Fibroblast of lung (primary cell): ENCODE data around the gene TMEM134. TPM values are rescaled to one million over a fixed set of nuclear protein-coding genes. Genes with fewer than 3 reads are reported as not detected.

Experiments
- DNase-seq, 2 donors: peaks; one replicate each; pipeline versions ENCODE4 v3.0.0 to v3.0.0-alpha.2; 2010; ENCODE audit warnings: low read depth in 2 of 2
- H2AFZ ChIP-seq: 2 replicates; pipeline ENCODE4 v1.5.1; 2012; ENCODE audit warnings: low read length, control low read depth, inconsistent platforms
- H3K27ac ChIP-seq: 2 replicates; pipeline ENCODE4 v1.5.1; 2011; ENCODE audit warnings: low read length, control low read depth; ENCODE audit not compliant: insufficient read depth
- H3K27me3 ChIP-seq: 2 replicates; pipeline ENCODE4 v1.5.1; 2011; ENCODE audit warnings: mild to moderate bottlenecking, low read length; ENCODE audit not compliant: control insufficient read depth, insufficient read depth
- H3K36me3 ChIP-seq: 2 replicates; pipeline ENCODE4 v1.5.1; 2011; ENCODE audit warnings: low read length; ENCODE audit not compliant: control insufficient read depth, insufficient read depth
- H3K4me1 ChIP-seq: 2 replicates; pipeline ENCODE4 v1.5.1; 2011; ENCODE audit warnings: low read length; ENCODE audit not compliant: control insufficient read depth, insufficient read depth; ENCODE audit errors: extremely low read depth
- H3K4me2 ChIP-seq: 2 replicates; pipeline ENCODE4 v1.5.1; 2011; ENCODE audit warnings: low read length, control low read depth; ENCODE audit not compliant: insufficient read depth; ENCODE audit errors: extremely low read depth
- H3K4me3 ChIP-seq, 4 experiments: fragments of 200-600 bp in 1 of 4; sonication (generic) in 1 of 4; replicated peaks in 1 of 4; 2 replicates each; pipeline ENCODE4 v1.5.1; 2011 to 2016; ENCODE audit warnings: low read length in 4 of 4, low read depth in 3 of 4, mild to moderate bottlenecking in 3 of 4, control low read depth in 2 of 4, inconsistent platforms in 1 of 4, mixed read lengths in 1 of 4; ENCODE audit not compliant: insufficient read depth in 1 of 4; ENCODE audit errors: control extremely low read depth in 1 of 4
- H3K79me2 ChIP-seq: 2 replicates; pipeline ENCODE4 v1.5.1; 2012; ENCODE audit warnings: mild to moderate bottlenecking, low read length, inconsistent platforms; ENCODE audit not compliant: control insufficient read depth, insufficient read depth
- H3K9ac ChIP-seq: 2 replicates; pipeline ENCODE4 v1.5.1; 2011; ENCODE audit warnings: mild to moderate bottlenecking, low read length, control low read depth; ENCODE audit not compliant: insufficient read depth
- H3K9me3 ChIP-seq: 2 replicates; pipeline ENCODE4 v1.5.1; 2012; ENCODE audit warnings: low read depth, low read length; ENCODE audit not compliant: control insufficient read depth, insufficient read depth
- H4K20me1 ChIP-seq: 2 replicates; pipeline ENCODE4 v1.5.1; 2011; ENCODE audit warnings: low read length; ENCODE audit not compliant: control insufficient read depth, insufficient read depth; ENCODE audit errors: extremely low read depth
- CTCF ChIP-seq, 2 donors: IDR thresholded peaks in 1 of 2; conservative IDR thresholded peaks in 1 of 2; 1 replicate in 1 of 2; 2 replicates in 1 of 2; pipeline ENCODE4 v1.5.1; 2011 to 2012; ENCODE audit warnings: low read length in 2 of 2, control low read depth in 1 of 2, inconsistent platforms in 1 of 2, low read depth in 1 of 2, mild to moderate bottlenecking in 1 of 2
- EZH2 ChIP-seq: IDR thresholded peaks from 2 replicates; pipeline ENCODE4 v1.5.1; 2012; ENCODE audit warnings: low read length, control low read depth, mild to moderate bottlenecking; ENCODE audit errors: missing control alignments
- polyA plus RNA-seq, 2 donors: library from polyadenylated mRNA; depleted of rRNA in 1 of 2; stranded (reverse) in 1 of 2; unstranded in 1 of 2; fragments of >200 nt; gene quantifications; 2 replicates each; pipeline ENCODE4 v1.2.1, GENCODE V29; 2011 to 2012; ENCODE audit warnings: missing spikeins in 1 of 2
- total RNA-seq: library from RNA; depleted of rRNA; stranded (reverse); fragments of >200 nt; gene quantifications from 2 replicates; pipeline ENCODE4 v1.2.1, GENCODE V29; 2014

The TMEM134 gene
- total and polyA plus RNA-seq, 2 donors (not counting 1 experiment from before 2014, with no cell fraction given), result 11.2 to 22.0 TPM

- no peaks in the 10 kb centered on the region for H3K9me3 ChIP-seq
- no peak for TF ChIP-seq EZH2
- TF ChIP-seq CTCF (conservative IDR thresholded peaks at IDR 0.05 in 1 of 2, IDR thresholded peaks at IDR 0.05 in 1 of 2; ENCODE audit: low read depth in 1 of 2, low read length in 2 of 2), result no peak
- no peaks in the 10 kb centered on the region for H4K20me1 ChIP-seq
- H3K4me2 ChIP-seq, result no peak within 1 kb of the TSS
- no peak for DNase-seq
- no peaks in the 10 kb centered on the region for H3K36me3 ChIP-seq
- peaks cover 3% of the 10 kb centered on the region for H3K27me3 ChIP-seq
- H3K27ac ChIP-seq, result no peak within 1 kb of the TSS
- H3K79me2 ChIP-seq, result no peaks in the 10 kb centered on the region
- no peak within 1 kb of the TSS for H3K4me3 ChIP-seq
- H2AFZ ChIP-seq, result no peak within 1 kb of the TSS
- no peak within 1 kb of the TSS for H3K9ac ChIP-seq
- no peaks in the 10 kb centered on the region for H3K4me1 ChIP-seq
Measured at GRCh38 chr11:67452141-67452952, 16.7 kb downstream of the TMEM134 start, which contains the start of gene GPR152. GPR152 (minus strand) TSS chr11:67452729; CDS start chr11:67452724, 5 bp downstream.

- Histone ChIP-seq H2AFZ (no peak overlapping the region), H3K27me3 (peaks cover 3% of the 10 kb centered on the region), H4K20me1 (no peaks in the 10 kb centered on the region), H3K9ac (no peak overlapping the region), H3K36me3 (no peaks in the 10 kb centered on the region), H3K79me2 (no peaks in the 10 kb centered on the region), H3K9me3 (no peaks in the 10 kb centered on the region), H3K27ac (no peak overlapping the region), H3K4me1 (no peaks in the 10 kb centered on the region), H3K4me3 (no peak overlapping the region), H3K4me2 (no peak overlapping the region)
- TF ChIP-seq EZH2, result no peak
- no peak for TF ChIP-seq CTCF (conservative IDR thresholded peaks at IDR 0.05 in 1 of 2, IDR thresholded peaks at IDR 0.05 in 1 of 2; ENCODE audit: low read depth in 1 of 2, low read length in 2 of 2)
- DNase-seq, result no peak
Measured at GRCh38 chr11:67451658-67451976, 17.4 kb downstream of the TMEM134 start.

GRCh38 chr11:67450796-67451657, 18.0 kb downstream of the TMEM134 start:
- Histone ChIP-seq H3K4me3 (no peak overlapping the region), H3K36me3 (no peaks in the 10 kb centered on the region), H3K27me3 (peaks cover 2% of the 10 kb centered on the region), H3K27ac (no peak overlapping the region), H3K9ac (no peak overlapping the region), H3K79me2 (no peaks in the 10 kb centered on the region), H2AFZ (no peak overlapping the region), H3K9me3 (no peaks in the 10 kb centered on the region), H3K4me2 (no peak overlapping the region), H4K20me1 (no peaks in the 10 kb centered on the region), H3K4me1 (no peaks in the 10 kb centered on the region)
- DNase-seq, result no peak
- no peak for TF ChIP-seq CTCF (conservative IDR thresholded peaks at IDR 0.05 in 1 of 2, IDR thresholded peaks at IDR 0.05 in 1 of 2; ENCODE audit: low read depth in 1 of 2, low read length in 2 of 2)
- TF ChIP-seq EZH2, result no peak
